ENCODE measurements around the gene MMUT.

Gene MMUT

GRCh38 chr6:49462071-49462470, 982 bp downstream of the MMUT start:
- H3K27ac ChIP-seq = peak overlapping the region; percentile 74
- TF ChIP-seq ZFX (IDR thresholded peaks at IDR 0.05; ENCODE audit: borderline replicate concordance) = no peak
- no peak for TF ChIP-seq CTCF (IDR thresholded peaks at IDR 0.05)

GRCh38 chr6:49457771-49458170, 5.3 kb downstream of the MMUT start:
- no peak overlapping the region for H3K27ac ChIP-seq
- no peak for TF ChIP-seq CTCF (IDR thresholded peaks at IDR 0.05)
- TF ChIP-seq ZFX (IDR thresholded peaks at IDR 0.05; ENCODE audit: borderline replicate concordance) = no peak

- TF ChIP-seq ZFX (IDR thresholded peaks at IDR 0.05; ENCODE audit: borderline replicate concordance) = no peak
- no peak for TF ChIP-seq CTCF (IDR thresholded peaks at IDR 0.05)
- H3K27ac ChIP-seq = no peak overlapping the region
These were observed 8.0 kb downstream of the MMUT start for GRCh38 chr6:49454787-49455709.

GRCh38 chr6:49453221-49453620, 9.8 kb downstream of the MMUT start:
- peak; percentile 39 for TF ChIP-seq CTCF (IDR thresholded peaks at IDR 0.05)
- TF ChIP-seq ZFX (IDR thresholded peaks at IDR 0.05; ENCODE audit: borderline replicate concordance) = no peak
- no peak overlapping the region for H3K27ac ChIP-seq

- no peak overlapping the region for H3K27ac ChIP-seq
- TF ChIP-seq CTCF (IDR thresholded peaks at IDR 0.05) (no peak), ZFX (IDR thresholded peaks at IDR 0.05; ENCODE audit: borderline replicate concordance) (no peak)
These were observed 32.2 kb downstream of the MMUT start for GRCh38 chr6:49430866-49431265.

- TF ChIP-seq ZFX (IDR thresholded peaks at IDR 0.05; ENCODE audit: borderline replicate concordance) = no peak
- TF ChIP-seq CTCF (IDR thresholded peaks at IDR 0.05) = no peak
- no peak overlapping the region for H3K27ac ChIP-seq
These were observed 32.9 kb downstream of the MMUT start for GRCh38 chr6:49430187-49430586.

- no peak overlapping the region for H3K27ac ChIP-seq
- TF ChIP-seq ZFX (IDR thresholded peaks at IDR 0.05; ENCODE audit: borderline replicate concordance) (no peak), CTCF (IDR thresholded peaks at IDR 0.05) (peak; percentile 48)
These were observed 39.2 kb downstream of the MMUT start for GRCh38 chr6:49423817-49424216.
